Effector memory CD4-positive, alpha-beta T cell (primary cell): ENCODE measurements around the gene TSPAN4.

Experiments used
- DNase-seq, 3 donors: peaks; one replicate each; pipeline ENCODE4 v3.0.0-alpha.2; 2020
- H3K27ac ChIP-seq: 2 replicates; pipeline ENCODE4 v1.7.0; 2013; ENCODE audit warnings: mild to moderate bottlenecking, low read length, moderate library complexity; ENCODE audit not compliant: insufficient read depth, poor library complexity, severe bottlenecking
- H3K27me3 ChIP-seq: replicated peaks from 2 replicates; pipeline ENCODE4 v1.7.0; 2013; ENCODE audit warnings: mild to moderate bottlenecking, low read length; ENCODE audit not compliant: insufficient read depth, control insufficient read depth, poor library complexity, severe bottlenecking
- H3K36me3 ChIP-seq: 2 replicates; pipeline ENCODE4 v1.7.0; 2013; ENCODE audit warnings: mild to moderate bottlenecking, low read length, moderate library complexity; ENCODE audit not compliant: control insufficient read depth, insufficient read depth
- H3K4me1 ChIP-seq: 2 replicates; pipeline ENCODE4 v1.7.0; 2013; ENCODE audit warnings: low read length, mild to moderate bottlenecking; ENCODE audit not compliant: control insufficient read depth, insufficient read depth, poor library complexity, severe bottlenecking
- H3K4me3 ChIP-seq: 2 replicates; pipeline ENCODE4 v1.7.0; 2013; ENCODE audit warnings: low read length, low read depth, mild to moderate bottlenecking; ENCODE audit not compliant: insufficient read depth, poor library complexity, severe bottlenecking
- H3K9me3 ChIP-seq: 2 replicates; pipeline ENCODE4 v1.7.0; 2013; ENCODE audit warnings: mild to moderate bottlenecking, low read length, moderate library complexity; ENCODE audit not compliant: control insufficient read depth
- total RNA-seq, 3 donors: gene quantifications; one replicate each; lab custom pipeline; 2026; lab: John Stamatoyannopoulos, UW

TSPAN4 gene, protein sequence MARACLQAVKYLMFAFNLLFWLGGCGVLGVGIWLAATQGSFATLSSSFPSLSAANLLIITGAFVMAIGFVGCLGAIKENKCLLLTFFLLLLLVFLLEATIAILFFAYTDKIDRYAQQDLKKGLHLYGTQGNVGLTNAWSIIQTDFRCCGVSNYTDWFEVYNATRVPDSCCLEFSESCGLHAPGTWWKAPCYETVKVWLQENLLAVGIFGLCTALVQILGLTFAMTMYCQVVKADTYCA
- total RNA-seq: 1.0 to 2.3 (median 1.2) reads per million in 3 donors

DNA sequence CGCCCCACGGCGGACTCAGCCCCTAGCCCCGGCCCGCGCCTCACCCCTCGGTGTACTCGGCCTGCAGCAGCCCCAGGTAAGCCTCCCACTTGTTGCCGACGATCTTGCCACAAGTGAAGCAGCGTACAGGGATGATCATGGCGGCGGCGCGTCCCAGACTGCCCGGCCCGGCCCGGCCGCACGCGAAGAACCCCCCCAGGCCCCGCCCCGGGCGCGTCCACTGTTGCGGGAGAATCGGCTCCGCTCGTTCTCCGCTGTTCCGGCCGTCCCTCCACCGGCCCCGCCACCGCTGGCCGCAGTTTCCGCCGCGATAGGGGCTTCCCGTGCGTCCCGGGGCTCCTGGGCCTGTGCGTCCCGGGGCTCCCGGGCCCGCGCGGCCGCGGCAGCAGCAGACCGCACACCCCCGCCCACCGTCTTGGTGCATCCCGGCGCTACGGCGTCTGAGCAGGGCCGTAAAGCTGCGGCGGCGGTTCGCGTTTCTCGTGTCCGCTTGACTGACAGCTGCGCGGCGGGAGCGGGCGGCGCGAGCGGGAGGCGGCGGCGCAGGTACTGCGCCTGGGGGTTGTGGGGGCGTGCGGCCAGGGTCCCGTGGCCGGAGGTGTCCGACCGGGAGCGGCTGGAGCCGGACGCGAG is at the start of gene TSPAN4, which contains the start of gene POLR2L:
TSPAN4 (plus strand) TSS at position 483 of the 633 bp plus-strand sequence. CDS start 7,453 bp downstream, outside the sequence.
POLR2L (minus strand) TSS at position 160 of the 633 bp plus-strand sequence; CDS start at position 139, 21 bp downstream.
- peak; percentile 73 to 78 (median 74) for DNase-seq
- Histone ChIP-seq H3K27ac (peak within 1 kb of the TSS; percentile 83), H3K4me3 (peak within 1 kb of the TSS; percentile 60), H3K9me3 (no peaks in the 10 kb centered on the region), H3K27me3 (no peaks in the 10 kb centered on the region), H3K4me1 (peaks cover 19% of the 10 kb centered on the region), H3K36me3 (peaks cover 10% of the 10 kb centered on the region)

DNA sequence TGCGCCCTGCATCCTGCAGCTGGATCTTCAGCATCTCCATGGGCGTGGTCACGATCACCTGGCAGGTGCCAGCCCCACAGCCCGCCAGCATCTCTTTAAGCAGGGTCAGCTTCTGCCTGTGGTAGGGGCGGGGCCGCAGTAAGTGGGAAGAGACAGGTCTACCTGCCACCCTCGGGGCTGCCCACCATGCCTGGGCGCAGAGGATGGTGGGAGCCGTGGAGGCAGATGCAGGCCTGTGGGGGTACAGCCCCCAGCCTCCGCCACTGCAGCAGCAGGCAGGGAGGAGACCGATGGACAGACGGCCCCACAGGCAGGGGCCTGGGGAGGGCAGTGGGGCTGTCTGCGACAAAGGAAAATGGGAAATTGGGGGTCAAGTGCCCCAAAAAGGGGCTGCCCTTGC is 49.8 kb upstream of the TSPAN4 start:
- Histone ChIP-seq H3K4me3 (no peak overlapping the region), H3K4me1 (peaks cover 35% of the 10 kb centered on the region), H3K27ac (no peak overlapping the region), H3K9me3 (no peaks in the 10 kb centered on the region), H3K36me3 (peaks cover 27% of the 10 kb centered on the region), H3K27me3 (no peaks in the 10 kb centered on the region)
- no peak for DNase-seq

DNA sequence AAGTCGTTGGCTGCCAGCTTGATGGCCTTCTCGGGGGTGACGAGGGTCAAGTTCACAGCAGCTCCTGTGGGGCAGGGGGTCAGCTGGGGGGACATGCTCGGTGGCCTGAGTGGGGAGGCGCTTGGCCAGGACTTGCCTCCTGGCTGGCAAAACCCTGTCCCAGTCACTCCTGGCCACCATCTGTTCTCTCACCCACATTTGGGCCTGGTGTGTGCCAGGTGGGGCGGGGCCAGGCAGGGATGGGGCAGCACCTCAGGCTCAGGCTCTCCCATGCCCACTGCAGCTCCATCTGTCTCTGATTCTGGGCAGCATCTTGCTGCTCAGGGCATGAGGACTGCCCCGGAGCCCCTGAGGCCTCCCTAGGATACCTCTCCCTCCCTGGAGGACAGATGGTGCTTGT is 49.1 kb upstream of the TSPAN4 start:
- H3K4me3 ChIP-seq: no peak overlapping the region
- peaks cover 27% of the 10 kb centered on the region for H3K36me3 ChIP-seq
- H3K4me1 ChIP-seq: peaks cover 31% of the 10 kb centered on the region
- no peaks in the 10 kb centered on the region for H3K9me3 ChIP-seq
- H3K27me3 ChIP-seq: no peaks in the 10 kb centered on the region
- DNase-seq: no peak
- H3K27ac ChIP-seq: no peak overlapping the region

DNA sequence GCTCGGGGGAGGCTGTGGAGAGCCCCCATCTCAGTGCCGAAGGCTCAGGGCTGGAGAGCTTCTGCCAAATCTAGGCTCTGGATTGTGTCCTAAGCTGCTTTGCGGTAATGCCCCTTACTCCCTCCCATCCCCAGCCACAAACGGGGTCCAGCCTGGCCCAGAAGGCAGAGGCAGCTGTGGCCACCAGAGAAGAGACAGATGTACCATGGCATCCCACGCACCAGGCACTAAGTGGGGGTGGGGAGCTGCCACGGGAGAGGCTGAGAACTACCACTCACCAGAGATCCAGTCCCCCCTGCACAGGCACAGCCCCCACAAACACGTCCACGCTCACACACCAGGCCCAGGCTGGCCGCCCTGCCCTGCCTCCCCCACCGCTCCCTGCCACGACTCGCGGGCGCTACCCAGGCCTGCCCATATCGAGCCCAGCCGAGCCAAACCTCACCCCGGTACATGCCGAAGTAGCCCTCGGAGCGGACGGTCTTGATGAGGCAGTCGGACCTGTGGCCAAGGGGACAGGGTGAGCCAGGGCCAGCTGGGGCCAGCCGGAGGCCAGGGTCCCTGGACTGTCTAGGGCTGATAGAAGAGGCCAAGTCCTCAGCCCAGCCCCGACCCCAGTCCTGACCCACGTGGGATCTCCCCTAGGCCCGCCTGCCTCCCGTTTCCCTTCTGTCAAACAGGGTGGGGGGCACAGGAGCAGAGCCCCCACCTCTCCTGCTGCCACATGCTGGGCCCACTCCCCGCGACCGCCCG is 48.5 kb upstream of the TSPAN4 start:
- H3K27ac ChIP-seq: no peak overlapping the region
- no peak for DNase-seq
- H3K27me3 ChIP-seq: no peaks in the 10 kb centered on the region
- peaks cover 27% of the 10 kb centered on the region for H3K36me3 ChIP-seq
- peaks cover 31% of the 10 kb centered on the region for H3K4me1 ChIP-seq
- no peak overlapping the region for H3K4me3 ChIP-seq
- no peaks in the 10 kb centered on the region for H3K9me3 ChIP-seq

DNA sequence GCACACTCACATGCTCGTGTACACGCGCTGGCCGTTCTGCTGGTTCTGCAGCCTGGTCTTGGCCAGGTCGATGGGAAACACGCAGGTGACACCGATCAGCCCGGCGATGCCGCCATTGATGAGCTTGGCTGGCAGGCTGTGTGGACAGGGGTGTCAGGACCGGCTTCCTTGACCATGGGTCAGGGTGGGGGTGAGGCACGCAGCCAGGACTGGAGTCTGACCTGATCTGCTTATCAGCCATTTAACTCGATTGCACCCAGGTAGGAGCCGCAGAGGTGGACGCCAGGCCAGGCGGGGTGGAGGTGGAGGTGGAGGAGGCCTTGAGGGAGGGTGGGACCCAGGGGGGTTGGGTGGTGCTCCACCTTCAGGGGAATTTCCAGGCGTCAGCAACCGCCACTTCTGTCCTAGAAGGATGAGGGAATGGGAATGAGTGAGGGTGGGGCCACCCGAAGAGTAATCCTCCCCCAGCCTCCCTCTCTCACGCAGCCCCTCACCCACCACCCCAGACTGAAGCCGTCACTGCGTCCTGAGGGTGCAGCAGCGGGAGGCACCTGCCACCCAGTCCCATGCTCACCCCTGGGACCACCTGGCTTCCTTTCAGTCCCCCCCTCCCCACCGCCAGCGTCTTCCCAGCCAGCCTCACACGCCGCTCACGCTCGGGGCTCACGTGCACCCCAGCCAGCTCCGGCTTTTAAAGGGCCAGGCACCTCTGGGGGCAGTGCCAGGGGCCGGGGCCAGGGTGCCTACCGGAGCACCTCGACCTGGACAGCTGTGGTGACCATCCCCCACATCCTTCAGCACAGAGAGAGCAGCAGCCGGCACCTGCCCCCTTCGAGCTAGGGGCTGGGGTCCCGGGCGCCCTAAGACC is 47.7 kb upstream of the TSPAN4 start:
- Histone ChIP-seq H3K4me3 (peak overlapping the region; percentile 91), H3K4me1 (peaks cover 29% of the 10 kb centered on the region), H3K27me3 (no peaks in the 10 kb centered on the region), H3K27ac (no peak overlapping the region), H3K9me3 (no peaks in the 10 kb centered on the region), H3K36me3 (peaks cover 27% of the 10 kb centered on the region)
- DNase-seq: no peak

DNA sequence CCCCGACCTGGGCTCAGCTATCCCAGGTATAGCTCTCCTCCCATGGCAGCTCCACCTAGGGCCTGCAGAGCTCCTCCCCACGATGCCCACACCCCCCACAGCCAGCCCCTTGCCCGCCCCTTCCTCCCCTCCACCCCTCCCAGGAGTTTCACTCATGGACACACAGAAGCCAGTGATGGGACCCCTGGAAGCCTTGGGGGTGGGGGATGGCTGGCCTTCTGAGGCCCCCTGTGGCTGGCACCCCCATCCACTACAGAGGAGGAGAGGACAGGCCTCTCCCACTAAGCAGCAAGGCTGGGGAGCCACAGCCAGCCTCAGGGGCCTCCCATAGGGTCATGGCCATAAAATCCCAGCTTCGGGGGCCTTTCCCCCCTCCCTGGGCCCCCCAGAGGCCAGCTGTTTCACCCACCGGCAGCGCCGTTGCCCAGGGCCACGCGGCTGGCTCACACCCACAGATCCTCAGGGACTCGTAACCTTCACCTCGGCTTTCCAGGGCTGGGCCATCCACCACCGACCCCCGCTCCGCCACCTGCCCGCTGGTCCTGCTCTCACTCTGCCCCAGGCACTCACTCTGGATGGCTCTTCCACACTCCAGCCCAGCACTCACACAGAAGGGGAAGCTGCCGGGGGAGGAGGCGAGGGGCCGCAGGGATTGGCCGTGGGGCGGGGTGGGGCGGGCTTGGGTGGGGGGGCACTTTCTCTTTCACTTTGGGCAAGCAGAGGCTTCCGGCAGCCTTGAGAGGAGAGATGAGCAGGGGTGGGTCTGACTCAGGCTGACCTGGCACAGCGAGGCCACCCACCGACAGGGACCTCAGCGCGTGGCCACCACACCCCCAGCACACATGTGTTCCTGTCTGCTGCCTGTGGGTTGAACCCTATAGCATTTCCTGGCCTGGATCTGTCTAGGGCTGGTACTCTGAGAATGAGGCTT is 46.8 kb upstream of the TSPAN4 start:
- Histone ChIP-seq H3K36me3 (peaks cover 31% of the 10 kb centered on the region), H3K4me3 (peak overlapping the region; percentile 91), H3K27ac (peak overlapping the region; percentile 98), H3K9me3 (no peaks in the 10 kb centered on the region), H3K4me1 (peaks cover 29% of the 10 kb centered on the region), H3K27me3 (no peaks in the 10 kb centered on the region)
- peak; percentile 62 to 71 (median 71) for DNase-seq

DNA sequence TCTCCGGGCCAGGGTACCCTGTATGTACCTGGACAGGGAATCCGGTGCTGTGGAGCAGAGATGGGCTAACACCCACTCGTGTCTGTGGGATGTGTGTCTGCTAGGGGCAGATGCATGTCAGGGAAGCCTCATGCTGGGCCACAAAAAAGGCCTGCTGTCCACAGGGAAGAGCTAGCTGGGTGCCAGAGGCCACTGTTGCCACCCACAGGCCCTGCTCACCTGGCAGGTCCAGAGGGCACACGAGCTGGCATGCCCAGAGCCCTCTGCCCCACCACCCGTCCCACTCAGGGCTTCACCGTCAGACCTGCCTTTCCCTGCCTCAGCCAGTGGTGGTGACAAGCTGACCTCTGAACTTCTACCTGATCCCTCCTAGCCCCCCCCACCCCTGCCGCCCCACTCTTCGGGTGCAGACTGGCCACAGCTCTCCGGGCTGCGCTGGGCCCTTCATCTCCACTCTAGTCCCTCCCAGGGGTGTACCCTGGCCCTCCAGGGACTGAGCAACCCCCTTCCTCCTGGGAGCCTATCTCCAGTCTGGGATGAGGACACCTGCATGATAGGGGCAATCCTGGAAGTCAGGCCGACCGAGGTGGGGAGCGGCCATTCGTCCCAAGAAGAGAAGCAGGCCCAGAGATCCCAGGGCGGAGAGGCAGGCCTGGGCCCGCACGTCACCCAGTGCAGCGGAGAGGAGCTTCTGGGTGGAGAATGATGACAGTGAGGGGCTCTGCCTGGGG is 45.9 kb upstream of the TSPAN4 start:
- H3K4me3 ChIP-seq: peak overlapping the region; percentile 91
- H3K4me1 ChIP-seq: peaks cover 29% of the 10 kb centered on the region
- H3K27ac ChIP-seq: peak overlapping the region; percentile 98
- DNase-seq: no peak
- H3K9me3 ChIP-seq: no peaks in the 10 kb centered on the region
- H3K36me3 ChIP-seq: peaks cover 30% of the 10 kb centered on the region
- H3K27me3 ChIP-seq: no peaks in the 10 kb centered on the region

DNA sequence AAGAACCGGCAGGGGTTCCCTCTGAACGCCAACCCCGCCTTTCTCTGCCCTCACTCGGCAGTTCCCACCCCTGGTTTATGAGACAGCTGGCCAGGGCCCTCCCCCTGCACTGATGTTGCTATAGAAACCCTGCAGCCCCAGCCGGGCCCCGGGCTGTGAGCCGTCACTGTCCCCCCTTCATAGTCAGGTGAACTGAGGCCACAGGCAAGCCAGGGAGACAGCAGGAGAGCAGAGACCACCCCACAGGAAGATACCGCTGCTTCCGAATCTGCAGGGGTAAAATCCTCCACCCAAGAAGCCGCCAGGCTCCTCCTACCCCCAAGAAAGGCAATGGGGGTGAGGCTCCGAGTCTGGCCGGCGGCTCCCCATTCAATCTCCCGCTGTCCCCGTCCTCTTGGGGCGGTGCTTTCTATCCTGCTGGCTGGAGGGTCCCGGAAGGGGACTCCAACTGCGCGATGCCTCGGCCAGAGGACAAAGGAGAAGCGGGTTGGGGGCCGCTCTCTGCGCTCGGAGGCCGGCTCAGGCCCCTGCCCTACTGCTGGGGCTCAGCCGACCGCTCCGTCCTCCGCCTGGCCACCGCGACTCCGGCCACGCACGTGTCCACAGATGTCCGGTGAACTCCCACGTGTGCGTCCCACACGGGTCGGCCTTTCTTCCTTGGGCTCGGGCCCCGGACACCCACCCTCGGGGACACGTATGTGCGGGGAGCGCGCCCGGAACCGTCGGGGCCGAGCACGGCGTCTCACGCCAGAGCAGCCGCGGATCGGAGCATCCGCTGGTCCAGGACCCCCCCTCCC is 45.2 kb upstream of the TSPAN4 start:
- H3K9me3 ChIP-seq: no peaks in the 10 kb centered on the region
- H3K4me1 ChIP-seq: peaks cover 29% of the 10 kb centered on the region
- H3K27me3 ChIP-seq: no peaks in the 10 kb centered on the region
- peak overlapping the region; percentile 91 for H3K4me3 ChIP-seq
- peak overlapping the region; percentile 98 for H3K27ac ChIP-seq
- DNase-seq: peak; percentile 70 to 81 (median 74)
- peaks cover 25% of the 10 kb centered on the region for H3K36me3 ChIP-seq
